GM18867 (cell line): Measurements from ENCODE around the gene DESI2.
A peak's percentile ranks its signal among the peaks of the same experiment; 100 is the strongest.
"Not testable (repeated sequence)": the region's sequence is repeated elsewhere in the genome, so short reads cannot be mapped to it uniquely, and the experiment has no call there.

Experiments used
- ATAC-seq: cut with Tn5 transposase; IDR thresholded peaks from one replicate; pipeline ENCODE4 v1.9.1; 2021; ENCODE audit warnings: mild to moderate bottlenecking, moderate library complexity; ENCODE audit not compliant: unreplicated experiment

The DESI2 gene

DNA sequence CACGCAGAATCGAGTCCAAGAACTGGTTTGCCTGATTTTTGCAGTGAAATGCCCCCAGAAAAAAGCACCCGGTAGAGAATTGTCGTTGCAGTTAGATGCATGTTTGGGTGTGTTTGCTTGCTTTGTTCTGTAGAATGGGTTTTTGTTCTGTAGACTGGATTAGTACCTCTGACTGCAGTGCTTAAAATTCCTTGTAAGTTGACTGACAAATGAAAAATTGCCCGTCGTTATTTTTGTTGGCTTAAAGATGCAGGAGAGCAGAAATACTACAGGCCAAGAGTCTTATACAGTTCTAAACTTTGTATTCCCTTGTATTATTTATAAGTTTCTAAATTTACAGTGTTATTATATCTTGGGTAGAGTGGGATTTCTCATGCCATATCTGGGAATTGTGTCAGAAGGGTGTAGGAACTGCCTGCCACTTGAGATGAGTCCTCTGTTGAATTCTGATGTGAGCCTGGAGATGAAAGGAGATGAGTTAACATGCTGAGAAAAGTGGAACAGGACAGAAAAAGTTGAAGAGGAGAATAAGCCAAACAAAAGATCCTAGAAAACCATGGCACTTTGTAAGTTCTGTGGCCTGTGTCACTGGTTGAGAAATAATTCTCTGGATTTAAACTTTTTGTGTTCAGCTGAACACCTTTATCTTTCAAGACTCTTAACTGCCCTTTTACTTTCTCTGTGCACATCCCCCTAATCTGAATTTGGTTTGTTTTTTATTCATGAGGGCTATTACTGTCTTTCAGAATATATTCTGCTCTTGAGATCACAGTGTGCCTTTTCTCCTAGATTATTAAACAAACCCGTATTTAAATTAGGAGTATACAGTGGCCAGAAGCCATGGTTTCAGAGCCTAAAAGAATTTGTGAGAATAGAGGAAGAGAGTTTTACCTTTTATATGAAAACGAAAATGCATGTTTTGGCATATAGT lies 1.4 kb downstream of the DESI2 start:
- ATAC-seq: no peak

DNA sequence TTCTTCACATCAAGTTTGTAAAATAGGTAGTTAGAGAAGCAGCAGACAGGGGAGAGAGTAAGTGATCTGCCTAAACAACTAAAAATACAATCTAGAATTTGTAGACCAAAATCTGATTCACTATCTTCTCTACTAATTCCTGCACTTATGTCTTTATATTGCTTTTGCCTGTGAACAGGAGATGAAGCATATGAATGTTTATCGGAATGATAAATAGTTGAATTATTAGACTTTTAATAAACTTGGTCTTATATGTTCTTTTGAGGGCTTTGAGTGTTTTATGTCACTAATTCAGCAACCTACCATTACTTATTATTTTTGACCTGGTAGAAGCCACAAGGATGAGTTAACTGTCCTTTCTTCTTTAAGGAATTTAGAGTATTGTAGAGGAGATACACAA lies 2.3 kb downstream of the DESI2 start:
- no peak for ATAC-seq

DNA sequence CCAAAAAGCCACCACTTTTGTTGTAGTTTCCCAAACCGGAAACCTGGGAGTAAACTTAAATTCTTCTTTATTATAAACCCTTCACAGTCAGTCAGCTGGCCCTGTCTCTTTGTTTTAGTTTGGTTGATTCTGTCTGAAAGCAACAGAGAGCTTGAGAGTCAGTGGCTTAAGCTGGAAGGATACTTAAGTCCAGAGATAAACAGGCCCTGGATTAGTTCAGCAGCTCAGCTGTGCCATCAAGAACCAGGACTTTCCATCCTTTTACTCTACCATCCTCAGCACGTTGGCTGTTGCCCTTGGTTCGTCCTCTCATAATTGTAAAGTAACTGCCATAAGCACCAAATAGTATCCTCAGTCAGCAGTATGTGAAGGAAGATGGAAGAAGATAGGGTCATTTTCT lies 4.5 kb downstream of the DESI2 start:
- ATAC-seq: no peak

DNA sequence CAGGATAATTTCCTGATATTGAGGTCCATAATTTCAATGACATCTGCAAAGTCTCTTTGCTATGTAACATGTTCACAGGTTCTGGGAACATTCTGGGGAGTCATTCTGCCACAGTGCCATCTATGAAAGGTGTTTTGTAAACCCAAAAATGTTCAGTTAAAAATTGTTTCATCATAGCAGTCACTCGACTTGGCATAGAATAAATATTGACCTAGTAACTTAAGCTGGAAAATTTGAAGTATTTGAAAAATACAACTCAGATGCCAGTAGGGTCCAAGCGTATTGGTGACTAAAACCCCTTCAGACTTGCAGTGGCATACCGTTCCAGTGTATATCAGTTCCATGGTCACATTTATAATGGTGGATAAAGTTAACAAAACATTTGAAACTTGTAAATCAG lies 6.8 kb downstream of the DESI2 start:
- ATAC-seq: no peak

DNA sequence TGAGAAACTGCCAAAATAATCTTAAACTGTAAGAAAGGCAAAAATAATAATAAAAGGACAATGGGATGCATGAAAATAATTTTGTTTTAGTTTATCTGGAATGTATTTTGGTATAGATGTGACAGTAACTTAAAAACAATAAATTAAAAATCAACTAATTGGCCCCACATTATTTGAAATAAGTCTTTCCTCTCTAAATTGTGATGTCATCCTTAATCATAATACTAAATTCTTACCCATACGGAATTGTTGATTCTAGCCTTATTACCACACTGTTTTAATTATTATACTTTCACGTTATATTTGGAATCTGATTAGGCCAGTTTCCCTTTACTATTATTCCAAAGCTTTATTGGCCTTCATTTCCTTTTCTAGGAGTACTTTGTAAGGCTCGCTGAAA lies 7.7 kb downstream of the DESI2 start:
- ATAC-seq: no peak

DNA sequence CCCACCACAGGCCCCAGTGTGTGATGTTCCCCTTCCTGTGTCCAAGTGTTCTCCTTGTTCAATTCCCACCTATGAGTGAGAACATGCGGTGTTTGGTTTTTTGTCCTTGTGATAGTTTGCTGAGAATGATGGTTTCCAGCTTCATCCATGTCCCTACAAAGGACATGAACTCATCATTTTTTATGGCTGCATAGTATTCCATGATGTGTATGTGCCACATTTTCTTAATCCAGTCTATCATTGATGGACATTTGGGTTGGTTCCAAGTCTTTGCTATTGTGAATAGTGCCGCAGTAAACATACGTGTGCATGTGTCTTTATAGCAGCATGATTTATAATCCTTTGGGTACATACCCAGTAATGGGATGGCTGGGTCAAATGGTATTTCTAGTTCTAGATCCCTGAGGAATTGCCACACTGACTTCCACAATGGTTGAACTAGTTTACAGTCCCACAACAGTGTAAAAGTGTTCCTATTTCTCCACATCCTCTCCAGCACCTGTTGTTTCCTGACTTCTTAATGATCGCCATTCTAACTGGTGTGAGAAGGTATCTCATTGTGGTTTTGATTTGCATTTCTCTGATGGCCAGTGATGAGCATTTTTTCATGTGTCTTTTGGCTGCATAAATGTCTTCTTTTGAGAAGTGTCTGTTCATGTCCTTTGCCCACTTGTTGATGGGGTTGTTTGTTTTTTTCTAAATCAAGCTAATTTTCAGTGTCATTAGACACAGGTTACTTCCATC lies 8.8 kb downstream of the DESI2 start:
- not testable (repeated sequence) for ATAC-seq

DNA sequence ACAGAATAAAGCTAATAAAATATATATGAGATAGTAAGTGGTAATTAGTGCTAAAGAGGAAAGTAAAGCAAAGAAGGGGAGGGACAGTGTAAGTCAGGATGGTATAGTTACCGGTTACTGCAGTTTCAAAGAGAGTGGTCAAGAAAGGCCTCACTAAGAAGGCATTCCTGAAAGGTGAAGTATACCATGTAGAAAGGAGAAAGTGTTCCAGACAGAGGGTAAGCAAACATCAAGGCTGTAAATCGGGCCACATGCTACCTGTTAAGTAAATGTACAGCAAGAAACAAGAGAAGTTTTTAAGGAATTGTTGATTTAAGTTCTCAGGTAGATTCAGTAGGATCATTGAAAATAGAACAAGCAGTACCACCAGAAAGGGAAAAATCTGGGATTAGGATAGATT lies 9.7 kb downstream of the DESI2 start:
- no peak for ATAC-seq

DNA sequence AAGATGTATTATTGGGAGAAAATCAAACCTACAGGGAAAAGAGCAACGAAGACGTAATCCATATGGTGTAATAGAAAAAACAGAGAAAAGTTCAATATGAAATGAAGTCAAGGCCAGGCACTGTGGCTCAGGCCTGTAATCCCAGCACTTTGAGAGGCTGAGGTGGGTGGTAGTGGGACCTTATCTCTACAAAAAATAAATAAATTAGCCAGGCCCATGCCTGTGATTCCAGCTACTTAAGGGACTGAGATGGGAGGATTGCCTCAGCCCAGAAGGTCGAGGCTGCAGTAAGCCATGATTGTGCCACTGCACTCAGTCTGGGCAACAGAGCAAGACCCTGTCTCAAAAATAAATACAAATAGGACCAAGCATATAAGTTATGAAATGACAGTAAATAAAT lies 11.4 kb downstream of the DESI2 start:
- no peak for ATAC-seq

DNA sequence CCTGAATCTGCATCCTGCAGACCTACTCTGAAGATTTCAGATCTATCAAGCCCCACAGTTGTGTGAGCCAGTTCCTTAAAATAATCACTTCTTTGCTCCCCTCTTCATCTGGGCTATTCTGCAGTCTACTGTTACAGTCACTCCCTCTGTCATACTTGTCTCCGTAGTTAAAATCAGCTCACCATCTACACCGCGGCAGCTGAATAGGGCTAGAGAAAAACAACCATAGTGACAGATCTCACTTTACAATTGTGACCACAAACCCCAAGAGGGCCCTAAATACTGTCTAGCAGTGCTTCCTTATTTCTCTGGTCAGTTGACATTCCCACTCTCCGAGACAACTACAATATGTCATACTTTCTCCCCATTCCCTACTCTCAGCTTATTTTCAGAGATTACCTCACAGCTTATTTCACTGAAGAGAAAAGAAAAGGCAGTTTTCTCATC lies 12.9 kb downstream of the DESI2 start:
- peak; percentile 95 for ATAC-seq

DNA sequence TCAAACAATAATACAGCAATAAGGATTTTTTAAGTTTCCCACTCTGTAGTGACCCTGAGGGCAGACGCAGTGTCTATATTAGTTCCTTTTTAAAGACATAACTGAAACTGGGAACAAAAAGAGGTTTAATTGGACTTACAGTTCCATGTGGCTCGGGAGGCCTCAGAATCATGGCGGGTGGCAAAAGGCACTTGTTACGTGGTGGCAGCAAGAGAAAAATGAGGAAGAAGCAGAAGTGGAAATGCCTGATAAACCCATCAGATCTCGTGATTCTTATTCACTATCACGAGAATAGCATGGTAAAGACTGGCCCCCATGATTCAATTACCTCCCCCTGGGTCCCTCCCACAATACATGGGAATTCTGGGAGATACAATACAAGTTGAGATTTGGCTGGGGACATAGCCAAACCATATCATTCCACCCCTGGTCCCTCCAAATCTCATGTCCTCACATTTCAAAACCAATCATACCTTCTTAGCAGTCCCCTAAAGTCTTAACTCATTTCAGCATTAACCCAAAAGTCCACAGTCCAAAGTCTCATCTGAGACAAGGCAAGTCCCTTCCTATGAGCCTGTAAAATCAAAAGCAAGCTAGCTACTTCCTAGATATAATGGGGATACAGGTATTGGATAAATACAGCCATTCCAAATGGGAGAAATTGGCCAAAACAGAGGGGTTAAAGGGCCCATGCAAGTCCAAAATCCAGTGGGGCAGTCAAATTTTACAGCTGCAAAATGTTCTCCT lies 13.9 kb downstream of the DESI2 start:
- ATAC-seq: not testable (repeated sequence)

DNA sequence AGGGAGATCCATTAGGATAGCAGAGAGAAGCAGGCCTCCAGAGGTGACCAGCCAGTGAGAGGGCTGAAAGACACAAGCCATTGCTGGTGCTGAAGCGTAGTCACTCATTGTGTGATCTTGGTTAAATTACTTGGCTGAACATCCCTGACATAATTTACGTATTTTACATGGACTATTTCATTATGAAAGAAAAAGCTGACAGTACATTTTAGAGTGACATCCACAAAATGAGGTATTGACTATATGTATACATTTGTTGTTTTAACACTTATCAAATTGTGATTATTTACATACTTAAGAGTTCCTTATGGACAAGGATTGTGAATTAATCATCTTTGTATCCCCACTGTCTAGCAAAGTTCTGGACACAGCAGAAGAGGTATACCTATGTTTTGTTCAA lies 14.9 kb downstream of the DESI2 start:
- ATAC-seq: no peak

DNA sequence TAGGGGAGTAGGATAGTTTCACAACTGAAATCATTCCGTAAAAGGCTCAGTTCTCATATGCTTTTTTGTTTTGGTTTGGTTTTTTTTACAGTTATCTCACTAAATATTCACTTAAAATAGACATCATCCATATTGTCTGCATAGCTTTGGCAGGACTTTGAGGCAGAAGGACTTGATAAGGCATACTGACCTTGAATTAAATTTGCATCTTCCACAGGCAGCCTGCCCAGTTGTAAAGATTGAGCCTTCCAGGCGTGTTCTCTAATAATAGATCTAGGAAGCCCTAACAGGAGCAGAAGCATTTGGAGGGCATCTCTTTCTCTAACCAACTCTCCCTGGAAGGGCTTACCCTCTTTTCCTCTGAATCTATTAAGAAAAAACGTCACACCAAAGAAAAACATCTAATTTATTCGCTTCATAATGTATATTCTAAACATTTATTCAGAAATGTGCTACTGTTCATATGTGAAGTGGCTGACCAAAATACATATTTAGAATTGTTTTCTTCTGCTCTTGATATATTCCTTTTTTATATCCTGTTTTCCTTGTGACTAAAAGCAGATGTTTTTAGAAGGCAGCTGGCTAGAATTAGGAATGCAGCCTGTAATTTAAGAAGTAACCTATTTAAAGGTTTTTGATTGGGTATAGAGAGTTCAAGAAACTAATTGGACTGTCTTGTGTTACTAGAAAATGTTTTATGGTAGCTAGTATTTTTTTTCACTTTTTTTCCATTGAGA lies 20.2 kb downstream of the DESI2 start:
- no peak for ATAC-seq

DNA sequence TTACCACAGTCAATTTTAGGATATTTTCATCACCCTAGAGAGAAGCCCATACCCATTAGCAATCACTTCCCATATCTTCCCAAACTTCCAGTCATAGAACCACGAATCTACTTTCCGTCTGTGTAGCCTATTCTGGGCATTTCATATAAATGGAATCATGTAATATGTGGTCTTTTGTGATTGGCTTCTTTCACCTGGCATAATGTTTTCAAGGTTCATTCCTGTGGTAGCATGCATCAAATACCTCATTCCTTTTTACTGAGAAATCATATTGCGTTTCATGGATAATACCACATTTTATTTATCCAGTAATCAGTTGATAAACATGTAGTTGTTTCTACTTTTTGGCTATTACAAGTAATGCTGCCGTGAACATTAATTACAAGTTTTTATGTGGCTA lies 21.5 kb downstream of the DESI2 start:
- ATAC-seq: no peak

DNA sequence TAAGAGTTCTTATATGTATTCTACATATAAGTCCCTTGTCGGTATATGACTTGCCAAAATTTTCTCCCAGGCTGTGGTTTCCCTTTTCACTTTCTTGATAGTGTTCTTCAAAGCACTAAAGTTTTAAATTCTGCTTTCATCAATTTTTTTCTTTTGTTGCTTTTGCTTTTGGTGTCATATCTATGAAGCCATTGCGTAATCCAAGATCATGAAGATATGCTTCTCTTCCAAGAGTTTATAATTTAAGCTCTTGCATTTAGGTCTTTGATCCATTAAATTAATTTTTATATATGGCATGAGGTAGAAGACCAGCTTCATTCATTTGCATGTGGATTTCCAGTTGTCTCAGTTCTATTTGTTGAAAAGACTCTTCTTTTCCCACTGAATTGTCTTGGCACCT lies 22.2 kb downstream of the DESI2 start:
- no peak for ATAC-seq

DNA sequence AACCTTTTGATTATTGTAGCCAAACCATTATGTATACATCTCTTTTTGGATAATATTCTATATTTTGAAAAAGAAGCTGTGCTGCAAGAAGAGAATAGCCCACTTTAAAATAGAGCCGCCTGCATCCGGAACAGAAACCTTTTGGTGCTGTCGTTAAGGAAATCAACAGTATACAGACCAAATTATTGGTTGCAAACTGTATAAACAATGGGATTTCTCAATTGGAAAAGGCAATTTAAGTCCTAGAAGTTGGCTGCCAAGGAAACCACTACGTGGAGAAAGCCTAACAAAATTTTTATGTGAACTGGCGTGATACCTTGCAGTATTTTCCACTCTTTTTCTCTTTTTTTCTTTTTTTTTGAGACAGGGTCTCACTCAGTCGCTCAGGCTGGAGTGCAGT lies 25.8 kb downstream of the DESI2 start:
- no peak for ATAC-seq

DNA sequence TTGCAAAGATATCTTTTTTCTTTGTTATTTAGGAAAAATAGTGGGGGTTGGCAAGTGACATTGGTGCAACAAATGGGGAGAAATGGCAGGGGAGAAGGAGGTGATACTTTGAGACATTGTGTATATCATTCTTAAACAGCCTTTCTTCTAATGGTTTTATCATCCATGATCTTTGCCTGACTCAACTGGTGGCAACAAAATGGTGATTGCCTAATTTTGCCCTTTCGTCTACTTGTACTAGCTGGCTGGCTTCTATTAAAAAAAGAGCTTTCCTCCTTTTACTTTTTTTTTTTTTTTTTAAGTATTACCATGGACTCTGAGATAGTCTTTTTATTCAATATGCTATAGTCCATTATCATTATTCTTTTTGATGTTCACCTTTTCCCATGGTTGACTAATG lies 27.7 kb downstream of the DESI2 start:
- no peak for ATAC-seq

DNA sequence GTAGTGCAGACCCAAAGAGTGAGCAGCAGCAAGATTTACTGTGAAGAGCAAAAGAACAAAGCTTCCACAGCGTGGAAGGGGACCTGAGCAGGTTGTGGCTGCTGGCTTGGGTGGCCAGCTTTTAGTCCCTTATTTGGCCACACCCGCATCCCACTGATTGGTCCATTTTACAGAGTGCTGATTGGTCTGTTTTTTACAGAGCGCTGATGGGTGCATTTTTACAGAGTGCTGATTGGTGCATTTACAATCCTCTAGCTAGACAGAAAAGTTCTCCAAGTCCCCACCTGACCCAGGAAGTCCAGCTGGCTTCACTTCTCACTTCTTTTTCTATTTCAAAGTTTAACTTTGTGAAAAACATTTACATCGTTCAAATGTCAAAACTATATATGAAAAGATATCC lies 29.2 kb downstream of the DESI2 start:
- not testable (repeated sequence) for ATAC-seq

DNA sequence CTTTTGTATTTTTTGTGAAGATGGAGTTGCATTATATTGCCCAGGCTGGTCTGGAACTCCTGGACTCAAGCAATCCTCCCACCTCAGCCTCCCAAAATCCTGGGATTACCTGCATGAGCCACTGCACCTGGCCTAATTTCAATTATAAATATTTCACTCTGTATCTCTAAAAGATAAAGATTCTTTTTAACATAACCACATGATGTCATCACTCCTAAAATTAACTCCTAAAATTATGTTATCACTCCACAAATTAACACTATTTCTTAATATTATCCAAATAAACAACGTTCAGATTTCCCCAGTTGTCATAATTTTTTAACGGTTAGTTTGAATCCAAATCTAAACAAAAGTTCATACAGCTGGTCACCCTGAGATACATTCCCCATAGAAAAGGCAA lies 43.0 kb downstream of the DESI2 start:
- ATAC-seq: no peak

DNA sequence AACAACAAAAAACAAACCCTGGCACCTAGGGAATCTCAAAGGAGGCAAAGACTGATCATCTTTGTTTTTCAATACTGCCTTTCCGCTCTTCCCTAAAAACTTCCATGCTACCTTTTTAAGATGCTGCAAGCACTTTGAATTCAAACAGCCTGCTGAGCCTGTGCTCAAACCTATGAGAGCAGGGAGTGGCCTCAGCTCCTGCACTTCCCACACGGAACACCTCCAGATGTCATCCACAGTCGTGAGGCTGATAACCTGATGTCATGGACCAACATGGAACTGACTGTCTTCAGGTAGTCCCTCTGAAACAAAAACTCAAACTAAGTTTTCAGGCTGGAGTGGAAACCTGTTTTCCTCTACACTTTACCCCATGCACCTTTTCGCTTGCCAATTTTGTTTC lies 46.8 kb downstream of the DESI2 start:
- no peak for ATAC-seq

DNA sequence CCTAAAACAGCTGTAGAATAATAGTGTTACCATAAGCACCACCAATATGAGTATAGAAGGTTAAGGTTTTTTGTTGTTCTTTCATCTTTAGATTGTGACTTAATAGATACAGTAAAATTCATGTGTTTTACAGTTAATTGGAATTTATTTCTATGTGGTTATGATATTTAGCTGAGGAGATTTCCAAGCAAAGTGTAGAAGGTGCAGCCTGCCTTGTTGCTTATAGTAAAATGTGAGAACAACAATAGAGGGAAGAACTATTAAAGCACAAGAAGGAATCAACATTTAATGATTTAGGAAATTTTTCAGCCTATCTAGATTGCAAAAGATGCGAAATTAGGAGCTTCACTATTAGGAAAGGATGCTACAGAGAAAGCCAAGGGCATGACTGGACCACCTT lies 47.9 kb downstream of the DESI2 start:
- ATAC-seq: no peak

DNA sequence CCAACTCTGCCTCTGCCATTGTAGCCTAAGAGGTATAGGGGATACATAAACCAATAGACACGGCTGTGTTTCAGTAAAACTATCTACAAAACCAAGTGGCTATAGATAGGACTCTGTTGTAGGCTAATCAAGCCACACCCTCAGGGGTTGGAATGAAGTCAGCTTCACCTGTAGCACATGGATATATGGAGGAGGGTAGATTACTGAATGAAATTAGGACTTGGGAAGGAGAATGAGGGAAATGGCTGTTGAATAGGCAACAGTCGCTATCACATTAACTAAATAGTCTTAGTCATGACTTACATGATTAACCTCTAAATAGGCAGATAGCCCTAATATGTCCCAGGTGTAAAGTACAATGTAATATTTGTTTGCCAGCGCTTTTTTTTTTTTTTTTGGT lies 49.7 kb downstream of the DESI2 start:
- no peak for ATAC-seq
